Lower lobe of right lung (tissue), 1 donor: Measurements from ENCODE around the gene PPP1R11. TPM values are rescaled to one million over a fixed set of nuclear protein-coding genes. Genes with fewer than 3 reads are reported as not detected.

Source experiments
- total RNA-seq: library from RNA; stranded (reverse); fragmentation: NEBNext Ultra II Directional; extraction: Animal tissue kit (Norgen Biotek cat#: 25700); gene quantifications from one replicate; pipeline ENCODE4 v1.2.1, GENCODE V29; 2021
- donor health status: DM: no; HTN: yes; CAD: no; lungs with severe emphysema.

The PPP1R11 gene
- total RNA-seq, 1 donor from 2014 or later: 65.7 TPM

Other genes starting within 250 kb of the PPP1R11 start
- gene HLA-G, start 239.4 kb upstream of the PPP1R11 start, total RNA-seq: 1.8 TPM
- gene HLA-A, start 124.7 kb upstream of the PPP1R11 start, total RNA-seq: 1,064 TPM
- 22.4 TPM for gene POLR1H, start 5.9 kb upstream of the PPP1R11 start, total RNA-seq
- 2.5 TPM for gene RNF39, start 8.6 kb downstream of the PPP1R11 start, total RNA-seq
- gene TRIM31, start 45.9 kb downstream of the PPP1R11 start, total RNA-seq: 0.62 TPM
- not detected for gene TRIM40, start 68.9 kb downstream of the PPP1R11 start, total RNA-seq
- not detected for gene TRIM10, start 94.0 kb downstream of the PPP1R11 start, total RNA-seq
- not detected for gene TRIM15, start 96.3 kb downstream of the PPP1R11 start, total RNA-seq
- 46.0 TPM for gene TRIM26, start 146.2 kb downstream of the PPP1R11 start, total RNA-seq